Endodermal cell (in vitro differentiated cells): ENCODE data around the gene ARHGAP22. TPM values are rescaled to one million over a fixed set of nuclear protein-coding genes. Genes with fewer than 3 reads are reported as not detected.
A peak's percentile ranks its signal among the peaks of the same experiment; 100 is the strongest.

Source experiments
- DNase-seq: peaks from one replicate; pipeline ENCODE4 v3.0.0-alpha.2; 2017
- H3K27ac ChIP-seq: 2 replicates; pipeline ENCODE4 v1.5.1; 2013; ENCODE audit warnings: mild to moderate bottlenecking, low read depth, low read length, moderate library complexity
- H3K27me3 ChIP-seq: 2 replicates; pipeline ENCODE4 v1.6.1; 2013; ENCODE audit warnings: mild to moderate bottlenecking, low read length, moderate library complexity; ENCODE audit not compliant: insufficient read depth, control insufficient read depth, poor library complexity, severe bottlenecking
- H3K36me3 ChIP-seq: 2 replicates; pipeline ENCODE4 v1.7.0; 2013; ENCODE audit warnings: mild to moderate bottlenecking, low read length, moderate library complexity; ENCODE audit not compliant: control insufficient read depth, insufficient read depth
- H3K4me1 ChIP-seq: one replicate; pipeline ENCODE4 v1.7.0; 2013; ENCODE audit warnings: low read length; ENCODE audit not compliant: control insufficient read depth, insufficient read depth
- H3K4me3 ChIP-seq: 2 replicates; pipeline ENCODE4 v1.5.1; 2013; ENCODE audit warnings: mild to moderate bottlenecking, low read length, moderate library complexity
- H3K9ac ChIP-seq: 2 replicates; pipeline ENCODE4 v1.6.1; 2013; ENCODE audit warnings: mild to moderate bottlenecking, low read length, moderate library complexity; ENCODE audit not compliant: poor library complexity, severe bottlenecking; ENCODE audit errors: extremely low read depth
- H3K9me3 ChIP-seq: 2 replicates; pipeline ENCODE4 v1.6.1; 2013; ENCODE audit warnings: mild to moderate bottlenecking, low read length, moderate library complexity; ENCODE audit not compliant: control insufficient read depth
- H3K27ac Mint-ChIP-seq: 2 replicates; pipeline ENCODE4 v1.8.0; 2020; ENCODE audit warnings: mixed read lengths
- H3K27me3 Mint-ChIP-seq: 2 replicates; pipeline ENCODE4 v1.8.0; 2021; ENCODE audit warnings: mild to moderate bottlenecking, mixed read lengths; ENCODE audit not compliant: insufficient read depth
- H3K36me3 Mint-ChIP-seq: 2 replicates; pipeline ENCODE4 v1.8.0; 2020; ENCODE audit warnings: low read depth, mixed read lengths
- H3K4me1 Mint-ChIP-seq: 2 replicates; pipeline ENCODE4 v1.8.0; 2020; ENCODE audit warnings: mixed read lengths
- H3K4me3 Mint-ChIP-seq: 2 replicates; pipeline ENCODE4 v1.8.0; 2020; ENCODE audit warnings: mild to moderate bottlenecking, moderate library complexity, mixed read lengths
- H3K9me3 Mint-ChIP-seq: 2 replicates; pipeline ENCODE4 v1.8.0; 2020; ENCODE audit warnings: mild to moderate bottlenecking, mixed read lengths
- WGBS, 2 experiments: methylation state at CpG; one replicate each; pipeline versions ENCODE4 v1.1.5 to v1.1.7; 2013; ENCODE audit warnings: missing lambda C conversion rate in 2 of 2, mixed read lengths in 1 of 2; ENCODE audit not compliant: insufficient coverage in 1 of 2, insufficient read length in 1 of 2; 5-methylcytosine and 5-hydroxymethylcytosine counted together
- total RNA-seq, 2 donors: library from RNA; stranded (reverse); fragmentation: NEBNext Ultra II Directional in 1 of 2; extraction: Animal tissue kit (Norgen Biotek cat#: 25700) in 1 of 2; gene quantifications; 2 replicates in 1 of 2; 3 replicates in 1 of 2; pipeline ENCODE4 v1.2.1, GENCODE V29; 2021
- TF ChIP-seq, protein P1 (sequence below): fragments of 200-600 bp; sonication (generic); conservative IDR thresholded peaks from 2 replicates; pipeline ENCODE4 v1.5.0; 2021; ENCODE audit warnings: antibody characterized with exemption, mild to moderate bottlenecking

The ARHGAP22 gene
- total RNA-seq, 2 donors from 2014 or later, result 10.3 to 14.1 TPM

DNA sequence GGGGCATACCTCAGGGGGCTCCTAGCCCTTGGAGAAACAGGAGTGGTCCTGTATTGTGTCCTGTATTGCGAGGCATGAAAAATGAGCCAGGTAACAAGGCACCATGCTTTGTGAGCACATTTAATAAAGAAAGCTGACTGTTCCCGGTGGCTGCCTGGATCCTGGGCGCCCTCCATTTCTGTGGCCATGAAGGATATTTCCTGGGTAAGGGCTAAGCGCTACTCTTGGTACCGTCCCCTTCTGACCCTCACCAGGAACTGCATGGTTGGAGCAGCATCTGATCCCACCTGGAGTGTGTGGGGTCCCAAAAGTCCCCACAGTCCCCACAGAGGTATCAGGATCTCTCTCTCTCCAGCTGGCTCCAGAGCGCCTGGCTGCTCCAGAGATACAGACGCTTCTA is 158.9 kb downstream of the ARHGAP22 start:
- H3K4me1 Mint-ChIP-seq, result peaks cover 34% of the 10 kb centered on the region
- no peak overlapping the region for H3K9ac ChIP-seq
- DNase-seq, result no peak
- no peak overlapping the region for H3K4me3 Mint-ChIP-seq
- no peak overlapping the region for H3K27ac ChIP-seq
- peaks cover 21% of the 10 kb centered on the region for H3K36me3 Mint-ChIP-seq
- H3K36me3 ChIP-seq, result no peaks in the 10 kb centered on the region
- H3K27me3 ChIP-seq, result peaks cover 12% of the 10 kb centered on the region
- peaks cover 50% of the 10 kb centered on the region for H3K27me3 Mint-ChIP-seq
- no peaks in the 10 kb centered on the region for H3K9me3 ChIP-seq
- H3K4me3 ChIP-seq, result no peak overlapping the region
- peaks cover 20% of the 10 kb centered on the region for H3K4me1 ChIP-seq
- no peak overlapping the region for H3K27ac Mint-ChIP-seq
- no peaks in the 10 kb centered on the region for H3K9me3 Mint-ChIP-seq
- WGBS, 2 experiments, result 84 to 85% methylated on average over 5 to 7 of the region's 7 CpGs
- TF ChIP-seq, protein P1, sequence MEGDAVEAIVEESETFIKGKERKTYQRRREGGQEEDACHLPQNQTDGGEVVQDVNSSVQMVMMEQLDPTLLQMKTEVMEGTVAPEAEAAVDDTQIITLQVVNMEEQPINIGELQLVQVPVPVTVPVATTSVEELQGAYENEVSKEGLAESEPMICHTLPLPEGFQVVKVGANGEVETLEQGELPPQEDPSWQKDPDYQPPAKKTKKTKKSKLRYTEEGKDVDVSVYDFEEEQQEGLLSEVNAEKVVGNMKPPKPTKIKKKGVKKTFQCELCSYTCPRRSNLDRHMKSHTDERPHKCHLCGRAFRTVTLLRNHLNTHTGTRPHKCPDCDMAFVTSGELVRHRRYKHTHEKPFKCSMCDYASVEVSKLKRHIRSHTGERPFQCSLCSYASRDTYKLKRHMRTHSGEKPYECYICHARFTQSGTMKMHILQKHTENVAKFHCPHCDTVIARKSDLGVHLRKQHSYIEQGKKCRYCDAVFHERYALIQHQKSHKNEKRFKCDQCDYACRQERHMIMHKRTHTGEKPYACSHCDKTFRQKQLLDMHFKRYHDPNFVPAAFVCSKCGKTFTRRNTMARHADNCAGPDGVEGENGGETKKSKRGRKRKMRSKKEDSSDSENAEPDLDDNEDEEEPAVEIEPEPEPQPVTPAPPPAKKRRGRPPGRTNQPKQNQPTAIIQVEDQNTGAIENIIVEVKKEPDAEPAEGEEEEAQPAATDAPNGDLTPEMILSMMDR, result no peak

DNA sequence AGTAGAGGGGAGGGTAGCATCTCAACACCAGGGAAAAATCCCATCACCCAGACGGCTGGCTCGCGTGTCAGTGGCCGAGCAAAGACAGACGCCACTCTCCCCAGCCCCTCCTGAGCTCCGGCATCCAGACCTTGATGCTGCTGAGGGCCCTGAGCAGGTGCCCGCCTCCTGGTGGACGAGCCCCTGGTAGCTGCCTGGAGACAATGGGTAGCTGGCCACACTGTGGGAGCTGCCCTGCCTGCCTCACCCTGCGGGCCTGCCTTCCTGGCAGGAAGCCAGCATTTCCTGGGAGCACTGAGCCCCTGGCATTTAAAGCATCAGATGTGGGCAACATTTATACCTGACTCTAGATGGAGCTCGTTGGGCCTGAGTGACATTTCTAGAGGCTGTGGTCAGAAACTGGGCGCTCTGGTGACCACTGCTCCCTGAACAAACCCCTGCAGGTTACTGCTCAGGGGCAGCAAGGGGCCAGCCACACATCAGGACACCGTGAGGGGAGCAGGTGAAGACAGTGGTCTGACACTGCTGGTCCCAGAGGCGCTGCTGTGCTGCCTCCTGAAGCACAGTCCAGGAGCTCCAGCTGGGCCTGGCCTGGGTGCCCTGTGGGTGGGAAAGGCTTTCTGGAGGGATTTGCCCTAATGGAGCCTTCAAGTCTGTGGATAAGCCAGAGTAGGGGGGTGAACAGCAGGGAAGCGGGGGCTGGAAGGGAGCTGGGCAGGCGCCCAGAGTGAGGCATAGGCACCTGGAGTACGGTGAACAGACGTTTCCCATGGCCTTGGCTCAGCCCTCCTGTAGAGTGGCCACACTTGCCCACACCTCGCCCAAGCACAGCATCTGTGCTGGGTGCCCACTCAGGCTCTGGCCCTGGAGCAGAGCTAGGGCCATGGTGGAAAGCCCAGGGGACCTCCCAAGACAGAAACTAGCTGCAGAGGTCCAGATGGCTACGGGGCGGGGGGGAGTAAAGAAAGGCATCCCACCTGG is 159.7 kb downstream of the ARHGAP22 start:
- Histone ChIP-seq H3K27ac (peak overlapping the region; percentile 52), H3K4me1 (peaks cover 20% of the 10 kb centered on the region), H3K27me3 (peaks cover 12% of the 10 kb centered on the region), H3K9me3 (no peaks in the 10 kb centered on the region), H3K4me3 (no peak overlapping the region), H3K36me3 (no peaks in the 10 kb centered on the region), H3K9ac (no peak overlapping the region)
- Mint-ChIP-seq H3K27ac (peak overlapping the region; percentile 76), H3K27me3 (peaks cover 50% of the 10 kb centered on the region), H3K36me3 (peaks cover 21% of the 10 kb centered on the region), H3K4me3 (no peak overlapping the region), H3K4me1 (peaks cover 34% of the 10 kb centered on the region), H3K9me3 (no peaks in the 10 kb centered on the region)
- TF ChIP-seq, protein P1, result peak; percentile 56
- peak; percentile 82 for DNase-seq
- WGBS, 2 experiments, result 86 to 87% methylated on average over 10 to 20 of the region's 20 CpGs

DNA sequence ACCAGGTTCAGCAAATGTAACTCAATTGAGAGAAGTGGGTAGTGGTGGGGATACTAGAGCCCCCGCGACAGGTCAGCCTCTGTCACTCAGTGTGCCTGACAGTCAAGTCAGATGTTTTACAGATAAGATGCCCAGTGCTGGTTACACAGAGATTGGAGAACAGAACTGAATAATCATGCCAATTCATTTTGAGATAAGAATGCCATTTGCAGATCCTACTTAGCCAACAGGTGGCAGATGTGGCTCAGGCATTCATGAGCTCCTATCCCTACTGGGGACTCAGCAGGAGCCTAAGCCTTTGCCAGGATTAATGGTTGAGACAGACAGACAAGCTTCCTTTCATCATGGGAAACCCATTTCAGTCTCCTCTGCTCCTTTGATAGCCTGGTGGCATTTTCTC is 160.6 kb downstream of the ARHGAP22 start:
- Histone ChIP-seq H3K4me3 (no peak overlapping the region), H3K27ac (peak overlapping the region; percentile 52), H3K9ac (no peak overlapping the region), H3K9me3 (no peaks in the 10 kb centered on the region), H3K27me3 (peaks cover 12% of the 10 kb centered on the region), H3K36me3 (no peaks in the 10 kb centered on the region), H3K4me1 (peaks cover 20% of the 10 kb centered on the region)
- H3K36me3 Mint-ChIP-seq, result peaks cover 21% of the 10 kb centered on the region
- H3K4me3 Mint-ChIP-seq, result no peak overlapping the region
- DNase-seq, result peak; percentile 87
- peaks cover 47% of the 10 kb centered on the region for H3K27me3 Mint-ChIP-seq
- 56 to 65% methylated on average over 2 of the region's 2 CpGs for WGBS, 2 experiments
- no peaks in the 10 kb centered on the region for H3K9me3 Mint-ChIP-seq
- TF ChIP-seq, protein P1, result peak; percentile 75
- H3K4me1 Mint-ChIP-seq, result peaks cover 34% of the 10 kb centered on the region
- H3K27ac Mint-ChIP-seq, result peak overlapping the region; percentile 76
